DMS53 (cell line): ENCODE data around the gene KCNIP1.
"Not testable (repeated sequence)": the region's sequence is repeated elsewhere in the genome, so short reads cannot be mapped to it uniquely, and the experiment has no call there.

Experiments used
- DNase-seq: peaks from one replicate; lab custom pipeline; 2025; lab: John Stamatoyannopoulos, UW

KCNIP1 gene

GRCh38 chr5:170749911-170750431 is 246.2 kb downstream of the KCNIP1 start:
- DNase-seq = no peak

DNA sequence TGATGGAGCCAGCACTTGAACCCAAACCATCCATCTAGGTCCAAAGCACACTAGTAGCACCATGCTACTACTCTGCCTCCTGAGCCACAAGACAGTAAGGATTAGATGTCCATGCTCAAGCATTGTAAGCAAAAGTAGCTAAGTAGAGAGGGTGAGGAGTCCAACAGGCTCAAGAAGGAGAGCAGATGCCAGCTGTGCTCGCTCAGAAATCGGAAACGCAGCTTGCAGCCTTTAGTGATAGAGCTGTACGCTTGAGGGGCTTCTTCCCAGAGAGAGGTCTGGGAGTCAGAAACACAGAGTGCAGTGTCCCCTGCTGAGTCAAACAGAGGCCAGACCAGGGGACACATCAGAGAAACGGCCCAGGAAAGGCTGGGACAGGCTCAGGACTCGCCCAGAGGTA is 247.0 kb downstream of the KCNIP1 start:
- no peak for DNase-seq

DNA sequence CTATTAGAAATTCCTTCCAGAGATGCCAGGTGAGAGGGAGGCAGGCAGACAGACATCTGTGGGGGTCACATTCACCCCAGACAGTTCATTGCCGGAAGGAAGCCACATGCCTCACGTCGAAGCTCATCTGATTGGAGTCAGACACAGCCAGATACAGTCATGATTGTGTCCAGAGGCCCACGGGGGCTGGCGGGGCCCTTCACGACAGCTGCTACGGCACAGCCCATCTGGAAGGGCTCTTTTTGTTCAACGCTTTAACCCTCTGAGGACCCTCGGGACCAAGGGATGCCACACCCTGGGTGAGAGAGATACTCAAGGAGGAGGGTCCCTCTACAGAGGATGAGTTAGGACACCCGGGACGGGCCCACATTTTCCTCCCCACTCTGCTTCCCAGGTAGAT is 247.8 kb downstream of the KCNIP1 start:
- DNase-seq = no peak

GRCh38 chr5:170752257-170753215 is 248.7 kb downstream of the KCNIP1 start:
- no peak for DNase-seq

- no peak for DNase-seq
Observed at GRCh38 chr5:170753311-170753710, 249.5 kb downstream of the KCNIP1 start.

DNA sequence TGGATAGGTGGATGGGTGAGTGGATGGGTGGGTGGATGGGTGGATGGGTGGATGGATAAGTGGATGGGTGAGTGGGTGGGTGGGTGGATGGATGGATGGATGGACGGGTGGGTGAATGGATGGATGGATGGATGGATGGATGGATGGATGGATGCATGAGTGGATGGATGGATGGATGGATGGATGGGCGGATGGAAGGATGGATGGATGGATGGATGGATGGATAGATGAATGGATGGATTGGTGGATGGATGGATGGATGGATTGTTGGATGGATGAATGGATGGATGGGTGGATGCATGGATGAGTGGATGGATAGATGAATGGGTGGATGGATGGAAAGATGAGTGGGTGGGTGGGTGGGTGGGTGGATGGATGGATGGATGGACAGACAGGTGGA is 250.7 kb downstream of the KCNIP1 start:
- DNase-seq = not testable (repeated sequence)

DNA sequence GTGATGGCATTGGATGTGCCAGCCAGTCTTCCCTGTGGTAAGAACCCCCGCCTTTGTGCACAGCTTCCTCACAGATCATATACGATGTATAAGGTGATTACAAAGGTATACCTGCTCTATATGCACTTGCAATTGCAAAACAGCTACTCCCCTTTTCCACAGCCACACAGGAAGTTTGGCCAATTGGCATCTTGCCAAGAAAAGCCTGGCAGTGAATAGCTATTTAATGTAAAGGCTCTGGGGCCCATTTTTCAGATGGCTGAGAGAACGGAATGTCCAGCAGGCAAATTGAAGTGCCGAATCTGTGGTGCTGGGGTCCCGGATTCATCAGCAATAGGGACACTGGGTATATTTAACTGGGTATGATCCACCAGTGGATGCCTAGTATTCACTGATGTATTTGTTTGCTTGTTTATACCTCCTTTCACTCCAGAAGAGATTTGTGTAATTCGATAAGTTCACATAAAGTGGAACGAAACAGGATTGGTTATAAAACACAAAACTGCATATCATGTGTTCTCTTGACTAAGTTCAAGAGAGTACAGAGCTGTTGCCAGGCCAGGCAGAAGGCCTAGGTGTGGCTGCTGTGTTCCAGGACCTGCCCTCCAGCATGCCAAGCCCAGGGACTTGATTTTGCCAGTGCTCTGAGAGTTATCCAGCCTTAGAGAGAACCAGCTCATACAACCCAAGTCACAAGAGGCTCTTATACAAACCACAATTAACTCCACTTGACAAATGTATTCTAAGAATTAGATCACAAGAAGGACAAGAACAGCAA is 252.0 kb downstream of the KCNIP1 start:
- peak; percentile 56 for DNase-seq

DNA sequence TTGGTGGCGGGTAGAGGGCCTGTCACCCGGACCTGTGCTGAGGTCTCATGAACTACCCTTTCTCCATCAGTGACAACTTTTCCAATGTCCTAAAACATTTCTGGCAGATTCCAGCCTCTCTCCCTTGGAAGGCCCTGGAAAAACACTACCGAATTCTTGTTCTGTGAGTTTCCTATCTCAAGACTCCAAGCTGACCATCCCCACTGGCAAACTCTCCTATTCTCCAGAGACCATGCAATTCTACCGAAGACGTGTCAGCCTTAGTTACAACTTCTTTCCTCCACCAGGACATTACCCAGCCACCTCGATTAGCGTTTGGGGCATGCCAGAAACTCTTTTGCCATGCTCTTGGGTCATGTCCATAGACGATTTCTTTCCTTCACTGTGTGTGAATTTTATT is 252.9 kb downstream of the KCNIP1 start:
- DNase-seq = peak; percentile 40

GRCh38 chr5:170757182-170757601 is 253.4 kb downstream of the KCNIP1 start:
- peak; percentile 89 for DNase-seq

DNA sequence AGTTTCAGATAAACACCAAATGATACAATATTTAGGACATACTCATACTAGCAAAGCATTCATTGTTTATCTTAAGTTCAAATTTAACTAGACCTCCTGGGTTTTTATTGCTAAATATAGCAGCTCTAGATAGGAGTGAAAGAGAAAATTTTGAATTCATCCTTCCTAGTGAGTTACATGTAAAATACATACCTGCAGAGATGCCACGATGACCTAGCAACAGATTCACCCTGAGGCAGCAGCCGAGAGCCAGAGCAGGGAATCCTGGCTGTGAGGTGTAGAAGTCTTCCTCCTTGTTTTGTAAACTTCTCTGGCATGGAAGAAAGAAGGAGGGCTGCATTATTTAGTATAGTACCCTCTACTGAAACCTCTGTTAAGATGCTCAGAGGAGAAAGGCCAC is 253.8 kb downstream of the KCNIP1 start:
- peak; percentile 35 for DNase-seq

DNA sequence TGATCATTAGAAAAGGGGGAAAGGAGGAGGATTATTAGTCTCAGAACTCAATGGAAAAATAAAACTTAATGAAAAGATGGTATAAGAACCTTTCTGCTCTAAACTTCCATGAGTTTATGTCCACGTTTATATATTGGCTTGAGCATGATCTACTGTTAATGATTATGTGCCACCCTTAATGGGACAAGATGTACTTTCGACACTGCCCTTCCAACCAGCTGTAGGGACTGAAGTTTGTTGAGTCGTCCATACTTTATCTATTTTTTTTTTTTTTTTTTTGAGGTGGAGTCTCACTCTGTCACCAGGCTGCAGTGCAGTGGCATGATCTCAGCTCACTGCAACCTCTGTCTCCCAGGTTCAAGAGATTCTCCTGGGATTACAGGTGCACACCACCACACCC is 254.7 kb downstream of the KCNIP1 start:
- DNase-seq = no peak

DNA sequence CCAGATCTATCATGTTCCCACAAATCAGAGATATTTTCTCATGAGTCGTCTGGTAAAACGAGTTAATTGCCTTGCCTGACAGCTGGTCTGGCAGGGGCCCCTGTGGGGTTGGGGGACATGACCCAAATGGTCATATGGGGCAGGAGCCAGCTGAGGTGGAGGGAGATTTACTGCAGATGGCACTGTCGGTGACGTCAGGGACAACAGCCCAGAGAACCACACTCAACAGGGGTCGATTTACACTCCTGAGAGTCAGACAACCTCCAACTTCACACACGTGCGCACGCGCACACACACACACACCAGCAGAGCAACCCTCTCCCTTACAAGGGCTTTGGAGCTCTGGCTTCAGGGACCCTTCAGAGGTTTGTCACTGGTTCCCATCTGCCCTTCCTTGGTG is 256.3 kb downstream of the KCNIP1 start:
- DNase-seq = no peak

- no peak for DNase-seq
Observed at GRCh38 chr5:170761048-170761707, 257.4 kb downstream of the KCNIP1 start.

DNA sequence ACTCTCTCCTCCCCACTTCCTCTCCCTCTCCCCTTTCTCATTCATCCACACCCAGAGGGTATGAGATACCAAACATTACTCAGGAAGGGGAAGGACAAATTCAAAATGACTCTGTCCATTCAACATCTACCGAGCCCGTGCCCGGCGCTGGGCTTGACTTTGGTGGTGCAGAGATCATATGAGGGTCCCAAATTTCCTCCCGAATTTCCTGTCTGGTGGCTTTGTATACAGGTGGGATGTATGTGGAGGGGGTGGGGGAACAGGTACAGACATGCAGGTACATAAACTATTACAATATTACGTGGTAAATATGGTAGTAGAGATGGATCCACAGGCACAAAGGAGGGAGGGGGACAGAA is 257.9 kb downstream of the KCNIP1 start:
- no peak for DNase-seq

GRCh38 chr5:170762298-170762697 is 258.5 kb downstream of the KCNIP1 start:
- not testable (repeated sequence) for DNase-seq

DNA sequence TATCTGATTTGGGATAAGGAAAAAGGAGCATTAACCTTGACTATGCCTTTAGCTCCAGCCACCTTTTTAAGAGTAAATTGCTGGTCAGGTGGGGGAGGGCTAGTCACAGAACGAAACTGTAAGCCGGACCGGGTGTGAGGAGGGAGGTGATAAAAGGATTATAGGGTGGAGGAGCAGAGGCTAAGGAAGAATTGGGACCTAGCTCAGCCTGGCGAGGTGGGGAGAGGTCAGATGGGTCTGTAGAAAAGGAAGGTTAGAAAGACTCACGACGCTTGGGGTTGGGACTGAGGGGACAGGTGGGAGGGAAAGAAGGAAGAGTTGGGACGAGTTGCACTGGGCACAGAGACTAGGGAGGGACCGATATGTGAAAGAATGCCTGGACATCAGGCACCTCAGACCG is 262.0 kb downstream of the KCNIP1 start:
- not testable (repeated sequence) for DNase-seq

DNA sequence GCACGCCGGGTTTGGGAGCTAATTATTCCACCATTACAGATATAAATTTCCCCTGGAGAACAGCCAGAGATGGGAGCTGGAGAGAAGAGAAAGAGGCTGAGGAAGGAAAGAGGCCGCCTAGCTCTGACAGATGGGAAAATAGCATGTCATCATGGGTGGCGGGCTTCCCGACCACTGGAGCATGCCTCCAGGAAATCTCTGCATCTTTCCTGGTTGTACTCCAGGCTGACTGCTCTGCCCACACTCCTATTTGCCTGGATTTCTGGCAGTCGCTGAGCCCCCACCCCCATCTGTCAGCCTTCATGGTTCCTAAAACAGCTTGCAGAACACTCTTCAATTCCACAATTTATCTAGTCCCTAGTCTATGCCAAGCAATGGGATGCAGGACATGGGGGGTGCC is 265.4 kb downstream of the KCNIP1 start:
- no peak for DNase-seq

GRCh38 chr5:170769898-170770416 is 266.1 kb downstream of the KCNIP1 start:
- peak; percentile 28 for DNase-seq

GRCh38 chr5:170771496-170771895 is 267.7 kb downstream of the KCNIP1 start:
- DNase-seq = no peak

DNA sequence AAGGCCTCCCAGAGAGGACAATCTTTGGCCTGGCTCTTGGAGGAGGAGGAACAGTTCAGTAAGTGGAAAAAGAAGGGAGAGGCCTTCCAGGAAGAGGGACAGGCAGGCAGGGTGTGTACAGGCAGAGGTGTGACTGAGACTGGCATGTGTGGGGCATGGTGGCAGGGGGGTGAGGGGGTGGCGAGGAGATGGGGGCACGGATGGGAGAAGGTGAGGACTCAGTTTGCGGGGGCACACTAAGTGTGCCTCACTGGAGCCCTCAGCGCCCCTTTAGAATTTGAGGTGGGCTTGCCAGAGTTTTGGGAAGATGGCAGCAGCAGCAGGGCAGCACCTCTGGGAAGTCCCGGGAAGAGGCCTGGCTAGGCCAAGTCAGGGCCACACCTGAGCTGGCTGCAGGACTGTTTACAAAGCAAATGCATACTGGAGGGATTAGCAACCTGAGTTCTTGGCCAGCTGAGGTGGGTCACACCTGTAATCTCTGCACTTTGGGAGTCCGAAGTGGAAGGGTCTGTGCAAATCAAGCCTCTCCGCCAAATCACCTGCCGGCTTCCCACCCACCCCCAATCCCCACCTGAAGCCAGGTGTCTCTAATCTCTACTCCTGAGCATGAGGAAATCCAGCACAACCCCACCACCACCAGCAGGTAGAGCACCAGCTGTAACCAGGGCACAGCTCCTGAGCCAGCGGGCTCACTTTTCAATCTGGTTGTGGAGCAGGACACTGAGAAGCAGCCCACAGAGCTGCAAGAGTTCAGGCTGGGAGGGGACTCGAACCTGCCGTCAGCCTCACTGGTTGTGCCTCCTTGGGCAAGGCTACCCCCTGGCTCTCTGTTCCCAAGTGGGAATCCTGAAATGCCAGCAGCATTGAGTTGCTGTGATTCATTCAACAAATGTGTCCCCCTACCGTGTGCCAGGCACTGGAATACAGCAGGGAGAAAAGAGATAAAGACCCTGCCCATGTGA is 269.5 kb downstream of the KCNIP1 start:
- no peak for DNase-seq

GRCh38 chr5:170774831-170775230 is 271.0 kb downstream of the KCNIP1 start:
- no peak for DNase-seq
